ENCODE measurements around the gene CERCAM. TPM values are rescaled to one million over a fixed set of nuclear protein-coding genes. Genes with fewer than 3 reads are reported as not detected.
A peak's percentile ranks its signal among the peaks of the same experiment; 100 is the strongest.

Gene CERCAM
- total and polyA plus RNA-seq, 2 of the 13 experiments (the other 11 are each of a cell fraction or from before 2014, with no cell fraction given), result 9.0 to 17.1 TPM

GRCh38 chr9:128438343-128439109, 17.9 kb downstream of the CERCAM start (continued):
- no peak for TF ChIP-seq ZNF556 (CRISPR knock-in tag; IDR thresholded peaks at IDR 0.05; ENCODE audit: borderline replicate concordance)
- no peak for TF ChIP-seq FOXJ3 (CRISPR knock-in tag; IDR thresholded peaks at IDR 0.05; ENCODE audit: borderline replicate concordance)
- TF ChIP-seq ZNF263 (CRISPR knock-in tag; IDR thresholded peaks at IDR 0.05), result 0 out of 2 replicates have a peak, but pooled peaks have one; percentile 31
- TF ChIP-seq, protein P1, sequence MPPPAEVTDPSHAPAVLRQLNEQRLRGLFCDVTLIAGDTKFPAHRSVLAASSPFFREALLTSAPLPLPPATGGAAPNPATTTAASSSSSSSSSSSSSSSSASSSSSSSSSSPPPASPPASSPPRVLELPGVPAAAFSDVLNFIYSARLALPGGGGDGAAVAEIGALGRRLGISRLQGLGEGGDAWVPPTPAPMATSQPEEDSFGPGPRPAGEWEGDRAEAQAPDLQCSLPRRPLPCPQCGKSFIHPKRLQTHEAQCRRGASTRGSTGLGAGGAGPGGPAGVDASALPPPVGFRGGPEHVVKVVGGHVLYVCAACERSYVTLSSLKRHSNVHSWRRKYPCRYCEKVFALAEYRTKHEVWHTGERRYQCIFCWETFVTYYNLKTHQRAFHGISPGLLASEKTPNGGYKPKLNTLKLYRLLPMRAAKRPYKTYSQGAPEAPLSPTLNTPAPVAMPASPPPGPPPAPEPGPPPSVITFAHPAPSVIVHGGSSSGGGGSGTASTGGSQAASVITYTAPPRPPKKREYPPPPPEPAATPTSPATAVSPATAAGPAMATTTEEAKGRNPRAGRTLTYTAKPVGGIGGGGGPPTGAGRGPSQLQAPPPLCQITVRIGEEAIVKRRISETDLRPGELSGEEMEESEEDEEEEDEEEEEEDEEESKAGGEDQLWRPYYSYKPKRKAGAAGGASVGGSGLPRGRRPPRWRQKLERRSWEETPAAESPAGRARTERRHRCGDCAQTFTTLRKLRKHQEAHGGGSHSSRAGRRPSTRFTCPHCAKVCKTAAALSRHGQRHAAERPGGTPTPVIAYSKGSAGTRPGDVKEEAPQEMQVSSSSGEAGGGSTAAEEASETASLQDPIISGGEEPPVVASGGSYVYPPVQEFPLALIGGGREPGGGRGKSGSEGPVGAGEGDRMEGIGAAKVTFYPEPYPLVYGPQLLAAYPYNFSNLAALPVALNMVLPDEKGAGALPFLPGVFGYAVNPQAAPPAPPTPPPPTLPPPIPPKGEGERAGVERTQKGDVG (CRISPR knock-in tag; IDR thresholded peaks at IDR 0.05; ENCODE audit: borderline replicate concordance), result 0 out of 2 replicates have a peak, but pooled peaks have one; percentile 48
- TF ChIP-seq ZNF644 (CRISPR knock-in tag; IDR thresholded peaks at IDR 0.05; ENCODE audit: low read depth), result 0 out of 2 replicates have a peak, but pooled peaks have one; percentile 21

DNA sequence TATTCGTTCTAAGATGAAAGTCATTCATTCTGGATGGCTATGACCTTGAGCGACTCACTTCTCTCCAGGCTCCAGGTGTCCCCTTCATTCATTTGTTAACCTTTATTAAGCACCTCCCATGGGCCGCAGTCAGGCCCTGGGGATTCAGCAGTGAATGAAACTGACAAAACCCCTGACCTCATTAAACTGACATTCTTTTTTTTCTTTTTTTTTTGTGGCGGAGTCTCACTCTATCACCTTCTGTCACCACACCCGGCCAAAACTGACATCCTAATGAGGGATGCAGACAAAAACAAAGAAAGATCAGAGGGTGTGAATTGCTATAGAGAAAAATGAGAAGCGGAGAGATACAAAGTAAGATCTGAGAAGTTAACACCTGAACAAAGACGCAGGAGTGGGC, 18.6 kb downstream of the CERCAM start:
- DNase-seq (ENCODE audit: low spot score) (no peak), FAIRE-seq (no peak), ATAC-seq (no peak)
- 66% methylated on average over 7 of the region's 7 CpGs for WGBS (ENCODE audit: low lambda C conversion rate)
- Histone ChIP-seq H4K20me1 (ENCODE audit: insufficient read depth, low read length) (no peaks in the 10 kb centered on the region), H3K36me3 (replicated peaks in 1 of 2; ENCODE audit: control insufficient read depth in 1 of 2, insufficient read depth in 2 of 2, low read length in 2 of 2) (no peaks in the 10 kb centered on the region), H3K4me1 (ENCODE audit: insufficient read depth, low read length) (peaks cover 9% of the 10 kb centered on the region; the same call in 1 of the 2 replicates), H3K9ac (ENCODE audit: insufficient read depth, low read depth, low read length) (no peak overlapping the region), H3K4me2 (ENCODE audit: low read depth, low read length) (peak overlapping the region; percentile 64), H2AFZ (ENCODE audit: low read length) (no peak overlapping the region), H3K27me3 (ENCODE audit: control insufficient read depth in 1 of 2, insufficient read depth in 2 of 2, low read length in 2 of 2) (peaks cover 0 to 6% of the 10 kb centered on the region in 2 experiments; a peak in 2 of 5 replicates), H3K4me3 (replicated peaks in 1 of 3; ENCODE audit: insufficient read depth in 1 of 3, low read depth in 2 of 3, low read length in 3 of 3) (peak overlapping the region in 1 of 3 experiments; percentile 45; a peak in 1 of 6 replicates), H3K27ac (ENCODE audit: extremely low read length, insufficient read depth, low read length) (no peak overlapping the region), H3K79me2 (ENCODE audit: insufficient read depth, low read length) (no peaks in the 10 kb centered on the region), H3K9me3 (ENCODE audit: low read length) (no peaks in the 10 kb centered on the region)
- intact Hi-C loops (cut with micrococcal nuclease; ENCODE audit: unreplicated experiment) (loop anchor here (2.0 to 5.0 kb wide), 2 partner anchors 18 to 118 kb away; partner anchors contain the start of gene CERCAM), in situ Hi-C loops (cut with HindIII; ENCODE audit: extremely low pct_ligation_motif_present, low pct_unique_long_range_greater_than_20kb) (no loop called here)
- POLR2A ChIA-PET, result interaction anchor here (0.6 to 1.2 kb wide), 3 partner anchors 18 to 197 kb away, joined by 3 to 4 read pairs (median 3); no protein-coding TSS in a partner anchor
- CTCF ChIA-PET (ENCODE audit: low intra/inter-chr PET ratio, low total read pairs), result interaction anchor here (1.2 kb wide), 1 partner anchor 196 kb away, joined by 3 read pairs; no protein-coding TSS in a partner anchor
- BruUV-seq (replicated peaks), result no TSS peak
- TF ChIP-seq RFX5 (IDR thresholded peaks at IDR 0.05; ENCODE audit: low read depth, low read length) (no peak), ZNF280B (CRISPR knock-in tag; IDR thresholded peaks at IDR 0.05; ENCODE audit: borderline replicate concordance) (no peak), ZKSCAN1 (IDR thresholded peaks at IDR 0.05; ENCODE audit: low read length) (no peak), CBFB (CRISPR knock-in tag; IDR thresholded peaks at IDR 0.05) (no peak), HMGXB3 (CRISPR knock-in tag; IDR thresholded peaks at IDR 0.05; ENCODE audit: borderline replicate concordance) (no peak), ZKSCAN5 (CRISPR knock-in tag; IDR thresholded peaks at IDR 0.05) (no peak)

Measured in HepG2 (cell line).